Glutamatergic neuron (in vitro differentiated cells): ENCODE data around the gene FHIT. TPM values are rescaled to one million over a fixed set of nuclear protein-coding genes. Genes with fewer than 3 reads are reported as not detected.

Source experiments
- DNase-seq: peaks from one replicate; pipeline ENCODE4 v3.0.0; 2022
- H3K27ac Mint-ChIP-seq: one replicate; pipeline ENCODE4 v1.8.0; 2020; ENCODE audit warnings: mild to moderate bottlenecking, mixed read lengths, inconsistent platforms; ENCODE audit not compliant: unreplicated experiment
- H3K27me3 Mint-ChIP-seq: one replicate; pipeline ENCODE4 v1.8.0; 2020; ENCODE audit warnings: mild to moderate bottlenecking, moderate library complexity, mixed read lengths, inconsistent platforms; ENCODE audit not compliant: unreplicated experiment
- H3K36me3 Mint-ChIP-seq: one replicate; pipeline ENCODE4 v1.8.0; 2020; ENCODE audit warnings: mild to moderate bottlenecking, mixed read lengths, inconsistent platforms; ENCODE audit not compliant: unreplicated experiment
- H3K4me1 Mint-ChIP-seq: one replicate; pipeline ENCODE4 v1.8.0; 2020; ENCODE audit warnings: mild to moderate bottlenecking, low read depth, mixed read lengths, inconsistent platforms; ENCODE audit not compliant: unreplicated experiment
- H3K4me3 Mint-ChIP-seq: one replicate; pipeline ENCODE4 v1.8.0; 2020; ENCODE audit warnings: mild to moderate bottlenecking, mixed read lengths, inconsistent platforms; ENCODE audit not compliant: unreplicated experiment
- H3K9me3 Mint-ChIP-seq: one replicate; pipeline ENCODE4 v1.8.0; 2020; ENCODE audit warnings: mild to moderate bottlenecking, moderate library complexity, mixed read lengths, inconsistent platforms; ENCODE audit not compliant: unreplicated experiment
- total RNA-seq: library from RNA; stranded (reverse); fragmentation: NEBNext Ultra II Directional; extraction: Animal tissue kit (Norgen Biotek cat#: 25700); gene quantifications from one replicate; pipeline ENCODE4 v1.2.1, GENCODE V29; 2021; ENCODE audit not compliant: unreplicated experiment
- TF ChIP-seq, protein P1 (sequence below): fragments of 200-600 bp; sonication (generic); IDR thresholded peaks from one replicate; pipeline ENCODE4 v1.5.0; 2021; ENCODE audit not compliant: partially characterized antibody, unreplicated experiment

The FHIT gene
- total RNA-seq, 1 donor from 2014 or later = 15.2 TPM

DNA sequence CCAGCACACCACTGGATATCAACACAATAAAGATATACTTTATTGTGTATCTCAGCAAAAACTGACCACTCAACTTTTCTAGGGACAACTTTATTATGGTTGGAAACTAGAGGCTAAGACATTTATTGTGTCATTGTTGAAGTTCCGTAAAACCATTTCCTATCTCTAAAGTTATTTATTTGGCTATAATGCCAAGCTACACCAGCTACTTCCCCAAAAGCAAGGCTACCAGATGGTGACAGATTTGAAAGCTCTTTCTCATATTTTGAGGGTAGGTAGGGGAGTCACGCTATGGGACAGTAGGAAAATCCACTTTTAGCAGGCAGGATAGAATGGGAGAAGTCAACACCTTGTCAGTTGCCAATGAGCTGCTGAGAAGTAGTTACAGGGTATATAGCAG, 1366.8 kb downstream of the FHIT start:
- Mint-ChIP-seq H3K27ac (no peak overlapping the region), H3K27me3 (peaks cover 2% of the 10 kb centered on the region), H3K36me3 (no peaks in the 10 kb centered on the region)

DNA sequence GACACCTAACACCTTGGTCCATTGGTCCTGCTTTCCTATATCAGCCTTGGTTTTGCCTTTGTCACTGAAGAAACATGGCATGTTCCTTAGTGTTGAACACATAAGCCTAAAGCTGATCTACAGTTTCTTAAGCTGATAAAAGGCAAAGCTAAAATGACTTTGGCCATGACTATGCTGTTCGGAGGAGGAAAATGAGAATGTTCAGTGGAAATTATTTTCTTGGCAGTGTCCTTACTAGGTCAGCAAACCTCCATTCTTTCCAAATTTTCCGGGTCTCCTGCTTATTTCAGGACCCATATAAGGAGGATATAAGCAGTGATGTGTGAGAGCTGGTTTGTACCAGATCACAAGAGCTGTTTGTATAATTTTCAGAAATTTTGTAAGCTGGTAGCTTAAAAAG, 1368.5 kb downstream of the FHIT start:
- TF ChIP-seq, protein P1, sequence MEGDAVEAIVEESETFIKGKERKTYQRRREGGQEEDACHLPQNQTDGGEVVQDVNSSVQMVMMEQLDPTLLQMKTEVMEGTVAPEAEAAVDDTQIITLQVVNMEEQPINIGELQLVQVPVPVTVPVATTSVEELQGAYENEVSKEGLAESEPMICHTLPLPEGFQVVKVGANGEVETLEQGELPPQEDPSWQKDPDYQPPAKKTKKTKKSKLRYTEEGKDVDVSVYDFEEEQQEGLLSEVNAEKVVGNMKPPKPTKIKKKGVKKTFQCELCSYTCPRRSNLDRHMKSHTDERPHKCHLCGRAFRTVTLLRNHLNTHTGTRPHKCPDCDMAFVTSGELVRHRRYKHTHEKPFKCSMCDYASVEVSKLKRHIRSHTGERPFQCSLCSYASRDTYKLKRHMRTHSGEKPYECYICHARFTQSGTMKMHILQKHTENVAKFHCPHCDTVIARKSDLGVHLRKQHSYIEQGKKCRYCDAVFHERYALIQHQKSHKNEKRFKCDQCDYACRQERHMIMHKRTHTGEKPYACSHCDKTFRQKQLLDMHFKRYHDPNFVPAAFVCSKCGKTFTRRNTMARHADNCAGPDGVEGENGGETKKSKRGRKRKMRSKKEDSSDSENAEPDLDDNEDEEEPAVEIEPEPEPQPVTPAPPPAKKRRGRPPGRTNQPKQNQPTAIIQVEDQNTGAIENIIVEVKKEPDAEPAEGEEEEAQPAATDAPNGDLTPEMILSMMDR = no peak
- Mint-ChIP-seq H3K36me3 (no peaks in the 10 kb centered on the region), H3K4me3 (no peak overlapping the region), H3K27me3 (peaks cover 2% of the 10 kb centered on the region), H3K27ac (no peak overlapping the region), H3K9me3 (no peaks in the 10 kb centered on the region), H3K4me1 (peaks cover 16% of the 10 kb centered on the region)
- no peak for DNase-seq

More for the DNA sequence above, 1366.8 kb downstream of the FHIT start:
- Mint-ChIP-seq H3K4me1 (peaks cover 6% of the 10 kb centered on the region), H3K4me3 (no peak overlapping the region), H3K9me3 (no peaks in the 10 kb centered on the region)
- no peak for DNase-seq
- TF ChIP-seq, protein P1 = no peak

DNA sequence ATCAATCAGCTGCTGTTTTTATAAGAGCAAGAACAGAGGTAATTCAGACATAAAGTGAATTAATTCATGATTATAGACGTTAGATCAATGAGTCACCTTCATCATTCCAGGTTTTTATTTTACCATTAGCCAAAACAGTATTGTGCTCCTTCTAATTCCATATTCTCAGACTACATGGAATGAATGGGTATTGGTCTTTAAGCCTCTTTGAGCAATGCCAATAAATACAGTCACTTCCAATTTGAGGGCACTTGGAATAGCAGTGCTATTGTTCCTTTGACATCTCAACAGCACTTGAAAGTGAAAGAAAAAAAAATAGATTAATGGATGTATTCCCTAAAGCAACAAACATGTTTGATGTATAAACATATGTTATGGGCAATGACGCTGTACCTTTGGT, 1370.5 kb downstream of the FHIT start:
- H3K4me1 Mint-ChIP-seq = peaks cover 16% of the 10 kb centered on the region
- no peaks in the 10 kb centered on the region for H3K36me3 Mint-ChIP-seq
- H3K9me3 Mint-ChIP-seq = no peaks in the 10 kb centered on the region
- TF ChIP-seq, protein P1 = no peak
- H3K27me3 Mint-ChIP-seq = peaks cover 2% of the 10 kb centered on the region
- H3K27ac Mint-ChIP-seq = no peak overlapping the region
- H3K4me3 Mint-ChIP-seq = no peak overlapping the region
- DNase-seq = no peak

DNA sequence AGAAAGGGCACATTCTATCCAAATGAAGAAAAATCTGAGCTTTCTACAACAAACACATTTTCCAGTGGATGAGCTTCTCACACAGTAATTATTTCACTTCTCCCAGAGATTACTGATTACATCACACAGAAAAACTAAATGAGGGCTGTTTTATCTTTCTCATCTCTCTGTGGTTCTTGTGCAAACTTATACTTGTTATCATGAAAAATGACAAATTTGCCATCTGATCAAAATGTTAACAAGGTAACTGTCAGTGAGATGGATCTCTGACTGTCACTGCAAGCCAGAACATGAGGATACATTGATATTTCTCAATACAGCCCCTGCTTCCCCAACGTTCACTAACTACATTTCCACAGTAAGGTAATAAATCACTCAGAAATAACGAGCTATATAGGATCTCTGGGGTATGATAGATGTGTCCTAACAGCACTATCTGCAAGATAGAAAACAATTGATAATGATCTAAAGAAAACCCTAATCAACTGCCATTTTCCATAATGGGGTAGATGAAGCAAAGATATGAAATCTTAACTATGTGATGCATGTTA, 1372.1 kb downstream of the FHIT start:
- no peaks in the 10 kb centered on the region for H3K9me3 Mint-ChIP-seq
- TF ChIP-seq, protein P1 = no peak
- peaks cover 3% of the 10 kb centered on the region for H3K27me3 Mint-ChIP-seq
- H3K36me3 Mint-ChIP-seq = no peaks in the 10 kb centered on the region
- peak overlapping the region; percentile 2 for H3K4me3 Mint-ChIP-seq
- H3K27ac Mint-ChIP-seq = peak overlapping the region; percentile 1
- no peak for DNase-seq
- peaks cover 16% of the 10 kb centered on the region for H3K4me1 Mint-ChIP-seq

DNA sequence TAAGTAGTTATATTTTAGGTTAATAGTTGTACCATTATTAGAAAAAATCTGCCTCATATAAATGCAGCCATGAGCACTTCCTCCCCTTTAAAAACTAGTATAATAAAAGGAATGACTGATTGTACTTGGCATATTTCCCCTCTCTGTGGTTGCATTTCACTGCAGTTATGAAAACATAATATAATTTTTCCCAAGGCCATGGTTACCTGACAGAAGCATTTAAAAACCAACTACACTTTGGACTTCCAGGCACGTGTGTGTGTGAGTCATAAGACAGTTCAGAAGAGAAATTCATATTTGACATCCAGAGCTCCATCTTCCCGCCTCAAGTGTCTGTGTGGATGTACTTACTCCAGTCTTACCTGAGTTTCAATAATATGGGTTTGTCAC, 1373.2 kb downstream of the FHIT start:
- DNase-seq = no peak
- TF ChIP-seq, protein P1 = no peak
- no peaks in the 10 kb centered on the region for H3K36me3 Mint-ChIP-seq
- H3K4me1 Mint-ChIP-seq = peaks cover 26% of the 10 kb centered on the region
- no peak overlapping the region for H3K4me3 Mint-ChIP-seq
- H3K9me3 Mint-ChIP-seq = peaks cover 3% of the 10 kb centered on the region
- no peak overlapping the region for H3K27ac Mint-ChIP-seq
- H3K27me3 Mint-ChIP-seq = peaks cover 3% of the 10 kb centered on the region
